Neural cell (in vitro differentiated cells): ENCODE measurements around the gene PIGQ. TPM values are rescaled to one million over a fixed set of nuclear protein-coding genes. Genes with fewer than 3 reads are reported as not detected.

Source experiments
- H2AFZ ChIP-seq: fragments of 200-600, 300-800 bp; sonication (generic), shearing (Covaris generic); 2 replicates; pipeline ENCODE4 v1.6.0; 2014; ENCODE audit warnings: low read depth, mild to moderate bottlenecking, antibody characterized with exemption, low read length, moderate library complexity
- H3F3A ChIP-seq: fragments of 200-600 bp; shearing (Covaris generic); 2 replicates; pipeline ENCODE4 v1.6.1; 2016; ENCODE audit warnings: mild to moderate bottlenecking, moderate library complexity, mixed read lengths, antibody characterized with exemption, low read length; ENCODE audit not compliant: insufficient read depth, poor library complexity, severe bottlenecking
- H3K27ac ChIP-seq: fragments of 200-600, 300-800 bp; sonication (generic), shearing (Covaris generic); 2 replicates; pipeline ENCODE4 v1.5.1; 2014; ENCODE audit warnings: mild to moderate bottlenecking, low read length, moderate library complexity
- H3K27me3 ChIP-seq: fragments of 300-800, 200-600 bp; sonication (generic), shearing (Covaris generic); 2 replicates; pipeline ENCODE4 v1.6.0; 2014; ENCODE audit warnings: mild to moderate bottlenecking, low read depth, low read length, moderate library complexity; ENCODE audit not compliant: insufficient read depth
- H3K36me3 ChIP-seq: fragments of 300-800, 200-600 bp; sonication (generic), shearing (Covaris generic); 2 replicates; pipeline ENCODE4 v1.5.1; 2014; ENCODE audit warnings: mild to moderate bottlenecking, antibody characterized with exemption, low read length, moderate library complexity; ENCODE audit not compliant: insufficient read depth
- H3K4me2 ChIP-seq: fragments of 300-800, 200-600 bp; sonication (generic), shearing (Covaris generic); 2 replicates; pipeline ENCODE4 v1.6.0; 2014; ENCODE audit warnings: mild to moderate bottlenecking, low read length
- H3K4me3 ChIP-seq: fragments of 300-800, 200-600 bp; sonication (generic), shearing (Covaris generic); 2 replicates; pipeline ENCODE4 v1.5.1; 2014; ENCODE audit warnings: mild to moderate bottlenecking, low read length, moderate library complexity
- H3K79me2 ChIP-seq: fragments of 200-600 bp; shearing (Covaris generic); replicated peaks from 2 replicates; pipeline ENCODE4 v1.6.0; 2014; ENCODE audit warnings: mild to moderate bottlenecking, low read length, moderate library complexity; ENCODE audit not compliant: insufficient read depth
- H3K9ac ChIP-seq: fragments of 300-800, 200-600 bp; sonication (generic), shearing (Covaris generic); 2 replicates; pipeline ENCODE4 v1.6.1; 2016; ENCODE audit warnings: mild to moderate bottlenecking, low read length, mixed read lengths
- H3K9me2 ChIP-seq: fragments of 200-600 bp; shearing (Covaris generic); 2 replicates; pipeline ENCODE4 v1.6.1; 2016; ENCODE audit warnings: mild to moderate bottlenecking, low read length, mixed read lengths; ENCODE audit not compliant: insufficient read depth
- H3K9me3 ChIP-seq: fragments of 200-600, 300-800 bp; sonication (generic), shearing (Covaris generic); 2 replicates; pipeline ENCODE4 v1.6.1; 2016; ENCODE audit warnings: mild to moderate bottlenecking, mixed run types, low read length, moderate library complexity, mixed read lengths
- H4K20me1 ChIP-seq: fragments of 200-600 bp; shearing (Covaris generic); 2 replicates; pipeline ENCODE4 v1.6.1; 2016; ENCODE audit warnings: mild to moderate bottlenecking, mixed run types; ENCODE audit not compliant: insufficient read depth
- CTCF ChIP-seq: fragments of 450-650 bp; IDR thresholded peaks from 2 replicates; pipeline ENCODE4 v1.5.1; 2014; ENCODE audit warnings: antibody characterized with exemption, mild to moderate bottlenecking, moderate library complexity; ENCODE audit not compliant: poor library complexity, severe bottlenecking
- EP300 ChIP-seq: fragments of 450-650 bp; conservative IDR thresholded peaks from 2 replicates; pipeline ENCODE4 v1.6.1; 2014; ENCODE audit warnings: antibody characterized with exemption, mild to moderate bottlenecking, moderate library complexity; ENCODE audit not compliant: poor library complexity, severe bottlenecking
- EZH2 ChIP-seq: fragments of 200-600, 300-800 bp; shearing (Covaris generic), sonication (generic); IDR thresholded peaks from 2 replicates; pipeline ENCODE4 v1.6.1; 2014; ENCODE audit warnings: antibody characterized with exemption, low read length, borderline replicate concordance, mild to moderate bottlenecking; ENCODE audit not compliant: insufficient read depth, poor library complexity, severe bottlenecking
- MXI1 ChIP-seq: fragments of 450-650 bp; conservative IDR thresholded peaks from 2 replicates; pipeline ENCODE4 v1.6.1; 2014; ENCODE audit warnings: antibody characterized with exemption, mild to moderate bottlenecking; ENCODE audit not compliant: poor library complexity, severe bottlenecking
- POLR2AphosphoS5 ChIP-seq: IDR thresholded peaks from 2 replicates; pipeline ENCODE4 v1.6.1; 2012
- RAD21 ChIP-seq: fragments of 450-650 bp; conservative IDR thresholded peaks from 2 replicates; pipeline ENCODE4 v1.6.1; 2014; ENCODE audit warnings: antibody characterized with exemption, mild to moderate bottlenecking, moderate library complexity
- REST ChIP-seq: IDR thresholded peaks from 2 replicates; pipeline ENCODE4 v1.6.1; 2012; ENCODE audit warnings: borderline replicate concordance
- SMC3 ChIP-seq: fragments of 450-650 bp; conservative IDR thresholded peaks from 2 replicates; pipeline ENCODE4 v1.6.1; 2014; ENCODE audit warnings: antibody characterized with exemption, mild to moderate bottlenecking, moderate library complexity; ENCODE audit not compliant: poor library complexity
- TAF1 ChIP-seq: IDR thresholded peaks from 2 replicates; pipeline ENCODE4 v1.6.1; 2012; ENCODE audit warnings: low read depth
- polyA plus RNA-seq: library from polyadenylated mRNA; depleted of rRNA; stranded (reverse); fragments of >200 nt; gene quantifications from 2 replicates; pipeline ENCODE4 v1.2.3, GENCODE V29; 2014

The PIGQ gene
- polyA plus RNA-seq, 1 donor from 2014 or later = 69.2 TPM

- no peaks in the 10 kb centered on the region for H3K9me2 ChIP-seq
- no peak overlapping the region for H2AFZ ChIP-seq
- H3K79me2 ChIP-seq = no peaks in the 10 kb centered on the region
- H3K9ac ChIP-seq = no peak overlapping the region
- no peak for TF ChIP-seq SMC3
- no peak for TF ChIP-seq CTCF
- no peak for TF ChIP-seq RAD21
- H3K27me3 ChIP-seq = no peaks in the 10 kb centered on the region
- no peaks in the 10 kb centered on the region for H3K36me3 ChIP-seq
- no peak overlapping the region for H3K4me2 ChIP-seq
- no peak overlapping the region for H3K27ac ChIP-seq
- H4K20me1 ChIP-seq = no peaks in the 10 kb centered on the region
- H3K4me3 ChIP-seq = no peak overlapping the region
- H3F3A ChIP-seq = no peaks in the 10 kb centered on the region
- no peaks in the 10 kb centered on the region for H3K9me3 ChIP-seq
Measured at GRCh38 chr16:539901-540530, 29.8 kb upstream of the PIGQ start.

GRCh38 chr16:540645-541340, 29.0 kb upstream of the PIGQ start:
- no peaks in the 10 kb centered on the region for H3K36me3 ChIP-seq
- H4K20me1 ChIP-seq = no peaks in the 10 kb centered on the region
- H3K9ac ChIP-seq = no peak overlapping the region
- no peak overlapping the region for H2AFZ ChIP-seq
- H3K4me2 ChIP-seq = no peak overlapping the region
- H3K27ac ChIP-seq = no peak overlapping the region
- no peaks in the 10 kb centered on the region for H3K9me3 ChIP-seq
- H3K9me2 ChIP-seq = no peaks in the 10 kb centered on the region
- H3K4me3 ChIP-seq = no peak overlapping the region
- no peak for TF ChIP-seq REST
- TF ChIP-seq MXI1 = no peak
- TF ChIP-seq CTCF = no peak
- no peak for TF ChIP-seq RAD21
- no peak for TF ChIP-seq EZH2
- TF ChIP-seq POLR2AphosphoS5 = no peak
- no peak for TF ChIP-seq TAF1
- TF ChIP-seq EP300 = no peak
- no peak for TF ChIP-seq SMC3
- no peaks in the 10 kb centered on the region for H3K79me2 ChIP-seq
- H3K27me3 ChIP-seq = no peaks in the 10 kb centered on the region
- no peaks in the 10 kb centered on the region for H3F3A ChIP-seq
